ENCODE results near the gene SH2B3. TPM values are rescaled to one million over a fixed set of nuclear protein-coding genes. Genes with fewer than 3 reads are reported as not detected.

SH2B3 gene
- total RNA-seq, 1 experiment from 2014 or later, result 40.3 TPM

DNA sequence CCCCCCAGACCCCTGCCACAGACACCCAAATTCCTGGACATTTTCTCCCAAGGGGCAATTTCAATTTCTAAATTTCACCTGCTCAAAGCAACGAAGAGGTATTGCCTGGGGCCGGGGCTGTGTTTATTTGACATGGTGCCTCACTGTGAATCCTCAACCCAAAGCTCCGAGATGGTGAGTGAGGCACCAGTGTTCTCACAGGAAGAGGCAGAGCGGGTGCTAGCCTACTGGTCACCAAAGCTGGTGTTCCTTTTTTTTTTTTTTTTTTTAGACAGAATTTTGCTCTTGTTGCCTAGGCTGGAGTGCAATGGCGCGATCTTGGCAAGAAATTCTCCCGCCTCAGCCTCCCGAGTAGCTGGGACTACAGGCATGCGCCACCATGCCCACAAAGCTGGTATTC is 14.8 kb upstream of the SH2B3 start:
- Histone ChIP-seq H4K91ac (ENCODE audit: insufficient read length, low read depth, low read length) (no peak overlapping the region), H2AFZ (ENCODE audit: low read length) (no peak overlapping the region), H3K79me2 (ENCODE audit: insufficient read depth, low read length) (no peaks in the 10 kb centered on the region), H3K4me1 (ENCODE audit: insufficient read depth, low read length) (no peaks in the 10 kb centered on the region), H3K56ac (ENCODE audit: insufficient read length, low read depth, low read length) (no peak overlapping the region), H3K18ac (ENCODE audit: insufficient read length, low read depth, low read length) (no peak overlapping the region), H3K23ac (ENCODE audit: insufficient read length, low read depth, low read length) (no peak overlapping the region), H3K27me3 (ENCODE audit: insufficient read depth, low read length) (no peaks in the 10 kb centered on the region), H2BK5ac (ENCODE audit: insufficient read length, low read length) (no peak overlapping the region), H2BK12ac (ENCODE audit: insufficient read length, low read depth, low read length) (no peak overlapping the region), H3K9me3 (ENCODE audit: control insufficient read depth, low read depth, low read length) (no peaks in the 10 kb centered on the region), H4K5ac (ENCODE audit: insufficient read length, low read depth, low read length) (no peak overlapping the region), H2BK20ac (ENCODE audit: low read depth, low read length, poor library complexity, severe bottlenecking) (no peak overlapping the region), H3K79me1 (ENCODE audit: insufficient read depth, low read depth, low read length, poor library complexity, severe bottlenecking) (no peaks in the 10 kb centered on the region), H3K27ac (ENCODE audit: insufficient read length, low read depth, low read length) (no peak overlapping the region), H2BK120ac (ENCODE audit: low read depth, low read length, poor library complexity, severe bottlenecking) (no peak overlapping the region), H3K14ac (ENCODE audit: insufficient read depth, low read length) (no peak overlapping the region), H3K9ac (ENCODE audit: extremely low read depth, insufficient read length, low read length) (no peak overlapping the region), H4K8ac (replicated peaks; ENCODE audit: insufficient read length, low read depth, low read length) (no peak overlapping the region), H3K4ac (ENCODE audit: low read depth, low read length) (no peak overlapping the region), H3T11ph (ENCODE audit: low read length) (no peak overlapping the region), H4K20me1 (ENCODE audit: control insufficient read depth, insufficient read depth, insufficient read length) (no peaks in the 10 kb centered on the region), H2AK5ac (ENCODE audit: insufficient read length, low read length) (no peak overlapping the region), H2BK15ac (ENCODE audit: low read depth, low read length) (no peak overlapping the region), H3K4me2 (ENCODE audit: insufficient read depth, insufficient read length, low read length) (no peak overlapping the region), H3K23me2 (ENCODE audit: insufficient read length, low read depth, low read length, poor library complexity, severe bottlenecking) (no peaks in the 10 kb centered on the region)
- Mint-ChIP-seq H3K27ac (no peak overlapping the region), H3K27me3 (ENCODE audit: low read depth) (peaks cover 6% of the 10 kb centered on the region; the same call in 1 of the 2 replicates), H3K4me1 (no peaks in the 10 kb centered on the region), H3K9me3 (no peaks in the 10 kb centered on the region), H3K36me3 (ENCODE audit: insufficient read depth in 1 of 3, low read depth in 3 of 3) (no peaks in the 10 kb centered on the region), H3K4me3 (no peak overlapping the region)
- no peak for DNase-seq
- no peak for TF ChIP-seq CTCF (conservative IDR thresholded peaks at IDR 0.05)
- WGBS (ENCODE audit: extremely low coverage, insufficient read length, low lambda C conversion rate), result no CpG with 5 or more reads among the region's 9 CpGs

Measured in H9 (cell line).